Superior temporal gyrus (tissue), 1 donor: ENCODE data around the gene SUSD4.
"Not testable (repeated sequence)": the region's sequence is repeated elsewhere in the genome, so short reads cannot be mapped to it uniquely, and the experiment has no call there.

Experiments
- DNase-seq: peaks from one replicate; pipeline ENCODE4 v3.0.0-alpha.2; 2016; ENCODE audit errors: extremely low spot score

The SUSD4 gene

GRCh38 chr1:223363856-223364684 is at the start of gene SUSD4:
TSS of gene SUSD4 (minus strand) at chr1:223364176. CDS start at chr1:223363425, 751 bp downstream.
- DNase-seq, result peak; percentile 33

- no peak for DNase-seq
Observed at GRCh38 chr1:223413216-223413615, 49.2 kb upstream of the SUSD4 start.

GRCh38 chr1:223411710-223412109 is 47.7 kb upstream of the SUSD4 start:
- no peak for DNase-seq

GRCh38 chr1:223411309-223411708 is 47.3 kb upstream of the SUSD4 start:
- no peak for DNase-seq

GRCh38 chr1:223410036-223410435 is 46.1 kb upstream of the SUSD4 start:
- DNase-seq, result no peak

- DNase-seq, result no peak
Observed at GRCh38 chr1:223405507-223405906, 41.5 kb upstream of the SUSD4 start.

GRCh38 chr1:223403184-223403815 is 39.3 kb upstream of the SUSD4 start:
- DNase-seq, result no peak

- no peak for DNase-seq
Observed at GRCh38 chr1:223402790-223403142, 38.8 kb upstream of the SUSD4 start.

- no peak for DNase-seq
Observed at GRCh38 chr1:223401873-223402789, 38.2 kb upstream of the SUSD4 start.

GRCh38 chr1:223399393-223399792 is 35.4 kb upstream of the SUSD4 start:
- DNase-seq, result not testable (repeated sequence)

GRCh38 chr1:223394706-223395105 is 30.7 kb upstream of the SUSD4 start:
- DNase-seq, result no peak

GRCh38 chr1:223394242-223394641 is 30.3 kb upstream of the SUSD4 start:
- DNase-seq, result no peak

GRCh38 chr1:223393275-223394214 is 29.6 kb upstream of the SUSD4 start, which contains the start of gene CCDC185:
TSS of gene CCDC185 (plus strand) at chr1:223393415. CDS start at chr1:223393476, 61 bp downstream.
- DNase-seq, result no peak

GRCh38 chr1:223390618-223391017 is 26.6 kb upstream of the SUSD4 start:
- no peak for DNase-seq

- peak; percentile 37 for DNase-seq
Observed at GRCh38 chr1:223386013-223386412, 22.0 kb upstream of the SUSD4 start.

GRCh38 chr1:223378754-223379153 is 14.8 kb upstream of the SUSD4 start:
- DNase-seq, result no peak

GRCh38 chr1:223374064-223374610 is 10.2 kb upstream of the SUSD4 start:
- no peak for DNase-seq

- DNase-seq, result peak; percentile 20
Observed at GRCh38 chr1:223364685-223365382, 858 bp upstream of the SUSD4 start.

GRCh38 chr1:223363057-223363855 is 720 bp downstream of the SUSD4 start:
- DNase-seq, result peak; percentile 29
